Uterus (tissue), 2 donors: Measurements from ENCODE around the gene SPATA31C1.

Experiments
- CTCF ChIP-seq, 4 experiments: fragments of 200-600 bp in 2 of 4; fragments of 450-650 bp in 2 of 4; sonication (generic) in 2 of 4; IDR thresholded peaks; one replicate each; pipeline ENCODE4 v1.5.1; 2016 to 2019; ENCODE audit warnings: antibody characterized with exemption in 4 of 4, mild to moderate bottlenecking in 2 of 4, moderate library complexity in 1 of 4
- POLR2A ChIP-seq, 2 donors: fragments of 450-650 bp; IDR thresholded peaks; one replicate each; pipeline ENCODE4 v1.6.1; 2016; ENCODE audit warnings: antibody characterized with exemption in 2 of 2, mild to moderate bottlenecking in 1 of 2, moderate library complexity in 1 of 2

DNA sequence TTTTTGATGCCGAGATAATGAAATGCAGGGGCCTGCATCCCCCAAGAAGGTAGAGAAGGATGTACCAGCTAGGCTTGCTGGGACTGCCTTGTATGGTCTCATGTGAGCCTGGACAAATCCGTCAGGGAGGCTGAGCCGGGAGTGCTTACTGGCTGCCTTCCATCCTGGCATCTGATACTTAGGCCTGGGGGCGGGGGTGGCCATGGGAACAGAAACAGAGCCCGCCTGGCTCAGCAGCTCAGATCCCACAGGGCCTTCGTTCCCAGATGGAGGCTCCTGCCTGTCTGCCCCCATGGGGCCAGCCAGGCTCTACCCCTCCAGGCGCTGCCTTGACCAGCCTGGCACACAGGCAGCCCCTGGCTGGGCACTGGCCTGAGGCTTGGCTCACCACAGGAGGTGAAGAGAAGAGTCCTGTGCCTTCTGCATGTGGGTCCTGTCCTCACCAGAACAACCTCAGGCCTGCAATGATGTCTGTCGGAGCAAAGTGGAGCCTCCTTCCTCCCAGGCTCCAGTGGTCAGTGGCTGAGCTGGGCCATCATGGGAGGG is 45.6 kb upstream of the SPATA31C1 start:
- TF ChIP-seq POLR2A (IDR thresholded peaks at IDR 0.05): no peak
- TF ChIP-seq CTCF (IDR thresholded peaks at IDR 0.05): no peak
